HG02943 (cell line): Measurements from ENCODE around the gene MB.

Source experiments
- ATAC-seq: cut with Tn5 transposase; IDR thresholded peaks from one replicate; pipeline ENCODE4 v1.9.1; 2021; ENCODE audit warnings: mild to moderate bottlenecking, low read depth, moderate library complexity; ENCODE audit not compliant: unreplicated experiment

MB gene

GRCh38 chr22:35580351-35581022 is 36.6 kb downstream of the MB start:
- ATAC-seq: no peak

- no peak for ATAC-seq
Observed at GRCh38 chr22:35578836-35579575, 38.1 kb downstream of the MB start.

- no peak for ATAC-seq
Observed at GRCh38 chr22:35577799-35578659, 39.1 kb downstream of the MB start.

- no peak for ATAC-seq
Observed at GRCh38 chr22:35576671-35577070, 40.5 kb downstream of the MB start.

DNA sequence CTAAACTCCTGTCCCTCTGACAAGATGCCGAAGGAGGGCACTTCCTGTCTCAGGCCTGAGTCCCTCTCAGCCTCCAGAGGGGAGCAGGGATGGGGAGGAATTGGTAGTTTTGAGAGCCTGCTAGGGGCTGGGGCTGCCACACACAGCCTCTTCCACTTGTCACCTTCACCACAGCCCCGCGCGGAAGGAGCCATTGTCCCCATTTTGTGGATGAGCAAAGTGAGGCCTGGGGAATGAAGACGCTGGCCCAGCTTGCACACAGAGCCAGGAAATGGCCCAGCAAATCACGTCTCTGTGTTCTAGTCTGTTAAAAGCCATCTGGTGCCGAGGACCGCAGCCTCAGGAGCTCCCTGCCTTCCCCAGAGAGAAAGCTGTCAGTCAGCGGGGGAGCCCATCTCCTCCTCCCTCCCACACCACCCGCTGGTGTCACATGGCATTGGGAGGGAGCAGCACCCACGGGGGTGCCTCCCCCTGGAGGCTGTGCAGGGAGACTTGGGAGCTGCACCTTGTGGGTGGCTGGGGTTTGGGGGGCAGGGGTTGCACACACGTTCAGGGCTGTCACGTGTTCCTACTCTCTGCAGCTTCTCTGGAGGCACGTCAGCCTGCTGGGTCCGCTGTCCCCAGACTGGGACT is 41.9 kb downstream of the MB start:
- no peak for ATAC-seq

GRCh38 chr22:35572556-35572955 is 44.6 kb downstream of the MB start:
- no peak for ATAC-seq

GRCh38 chr22:35570686-35571194 is 46.4 kb downstream of the MB start:
- no peak for ATAC-seq

- no peak for ATAC-seq
Observed at GRCh38 chr22:35569916-35570315, 47.2 kb downstream of the MB start.

- no peak for ATAC-seq
Observed at GRCh38 chr22:35568751-35569739, 48.1 kb downstream of the MB start.

DNA sequence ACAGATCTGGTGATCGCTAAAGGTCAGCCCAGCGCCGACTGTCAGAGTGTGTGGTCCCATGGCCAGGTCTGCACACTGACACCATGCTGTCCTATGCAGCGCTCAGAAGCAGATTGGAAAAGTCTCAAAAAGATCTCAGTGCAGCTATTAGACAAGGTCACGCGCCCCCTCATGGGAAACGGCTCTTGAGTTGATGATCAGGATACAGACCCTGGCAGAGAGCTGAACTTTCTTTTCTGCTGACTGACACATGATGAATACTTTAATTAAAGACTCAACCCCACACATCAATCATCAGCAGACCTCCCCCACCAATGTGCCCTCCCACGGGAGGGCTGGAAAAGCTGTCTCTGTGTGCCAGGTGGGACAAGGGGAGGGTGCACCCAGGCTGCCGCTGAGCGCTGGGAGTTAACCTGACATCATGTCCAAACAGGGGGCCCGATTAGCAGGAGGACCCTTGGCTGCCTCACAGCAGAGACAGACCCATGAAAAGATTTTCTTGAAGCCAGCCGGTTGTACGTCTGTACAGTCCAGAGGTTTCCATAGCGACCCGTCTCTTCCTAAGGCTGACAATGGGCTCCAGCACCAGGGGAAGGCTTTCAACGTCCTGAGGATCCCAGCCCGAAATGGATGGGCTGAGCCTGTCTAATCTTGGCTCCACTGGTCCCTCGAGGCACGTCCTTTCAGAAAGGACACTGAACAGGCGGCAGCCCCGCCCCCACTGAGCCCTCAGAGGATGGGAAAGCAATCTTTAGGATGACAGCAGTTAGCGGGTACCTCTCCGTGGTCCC is 49.6 kb downstream of the MB start:
- ATAC-seq: no peak

- ATAC-seq: no peak
Observed at GRCh38 chr22:35564975-35565867, 51.9 kb downstream of the MB start.

DNA sequence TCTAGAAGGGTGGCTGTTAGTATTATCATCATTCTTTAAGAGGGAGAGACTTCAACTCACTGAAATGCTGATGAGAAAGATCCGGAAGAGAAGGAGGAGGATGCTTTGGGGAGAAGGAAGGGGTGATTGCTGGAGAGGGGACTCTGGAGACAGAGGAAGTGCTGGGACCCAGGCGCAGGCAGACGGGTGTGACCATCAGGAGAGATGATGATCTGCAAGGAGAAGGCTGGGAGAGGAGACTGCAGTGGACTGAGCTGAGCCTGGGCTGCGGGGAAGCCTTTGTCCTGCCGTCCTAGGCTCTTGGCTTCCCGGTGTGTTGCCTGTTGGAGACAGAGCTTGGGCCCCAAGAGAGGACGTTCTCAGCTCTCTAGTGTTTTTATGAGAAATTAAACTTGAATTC is 53.9 kb downstream of the MB start:
- no peak for ATAC-seq

DNA sequence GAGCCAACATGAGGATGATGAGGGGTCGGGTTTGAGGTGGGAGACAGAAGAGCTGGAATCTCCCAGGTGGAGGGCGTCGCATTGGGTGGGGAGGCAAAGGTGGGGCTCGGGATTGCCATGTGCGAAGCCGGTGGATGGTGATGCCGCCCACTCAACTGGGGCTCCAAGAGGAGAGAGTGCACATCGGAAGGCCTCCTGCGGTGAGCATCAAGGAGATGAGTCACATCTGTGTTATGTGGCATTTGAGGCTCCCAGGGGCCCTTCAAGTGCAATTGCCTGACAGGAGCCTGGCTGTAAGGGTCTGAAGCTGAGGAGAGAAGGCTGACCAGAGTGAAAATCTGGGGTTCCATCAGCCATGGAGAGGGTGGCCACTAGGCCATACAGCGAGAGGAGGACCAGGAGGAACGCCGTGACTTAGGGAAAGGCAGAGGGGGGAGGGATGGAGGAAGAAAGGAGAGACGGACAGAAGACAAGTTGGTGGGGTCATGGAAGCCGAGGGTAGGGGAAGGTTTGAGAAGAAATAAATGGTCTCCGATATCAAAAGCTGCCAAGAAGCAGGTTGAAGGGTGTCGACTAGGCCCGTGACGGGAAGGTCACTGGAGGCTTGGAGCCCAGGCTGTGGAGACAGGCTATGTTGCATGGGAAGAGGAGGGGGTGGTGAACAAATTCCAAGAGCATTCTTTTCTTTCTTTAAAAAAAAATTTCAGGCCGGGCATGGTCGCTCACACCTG is 55.2 kb downstream of the MB start:
- no peak for ATAC-seq

- ATAC-seq: no peak
Observed at GRCh38 chr22:35560824-35561223, 56.3 kb downstream of the MB start.

GRCh38 chr22:35560366-35560765 is 56.8 kb downstream of the MB start:
- no peak for ATAC-seq

DNA sequence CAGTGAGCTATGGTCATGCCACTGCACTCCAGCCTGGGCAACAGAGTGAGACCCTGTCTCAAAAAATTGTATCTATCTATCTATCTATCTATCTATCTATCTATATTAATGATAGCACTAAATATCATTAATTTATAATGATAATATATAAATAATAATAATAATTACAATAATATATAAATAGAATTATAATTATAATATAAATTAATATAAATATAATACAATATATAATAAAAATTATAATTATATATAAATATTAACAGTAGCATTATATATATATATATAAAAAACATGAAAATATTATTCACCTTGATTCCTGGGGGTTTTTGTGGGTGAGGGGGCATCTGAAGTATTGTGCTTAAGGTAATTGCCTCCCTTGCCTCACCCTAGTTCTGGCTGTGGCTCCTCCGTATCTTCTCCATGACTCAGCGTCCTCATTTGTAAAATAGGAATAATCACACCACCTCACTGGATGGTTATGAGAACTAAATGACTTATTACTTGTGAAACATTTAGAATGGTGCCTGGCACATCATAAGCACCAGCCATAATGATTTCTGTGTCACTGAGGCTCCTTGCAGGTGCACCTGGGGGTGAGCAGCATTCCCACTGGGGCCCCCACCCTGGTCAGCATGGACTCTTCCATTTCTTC is 57.6 kb downstream of the MB start:
- no peak for ATAC-seq

- no peak for ATAC-seq
Observed at GRCh38 chr22:35558719-35559118, 58.4 kb downstream of the MB start.
